Measurements from ENCODE around the gene RTEL1. TPM values are rescaled to one million over a fixed set of nuclear protein-coding genes. Genes with fewer than 3 reads are reported as not detected.

The RTEL1 gene
- polyA plus RNA-seq, 1 of the 3 experiments (the other 2 are of a cell fraction) = 9.9 TPM

DNA sequence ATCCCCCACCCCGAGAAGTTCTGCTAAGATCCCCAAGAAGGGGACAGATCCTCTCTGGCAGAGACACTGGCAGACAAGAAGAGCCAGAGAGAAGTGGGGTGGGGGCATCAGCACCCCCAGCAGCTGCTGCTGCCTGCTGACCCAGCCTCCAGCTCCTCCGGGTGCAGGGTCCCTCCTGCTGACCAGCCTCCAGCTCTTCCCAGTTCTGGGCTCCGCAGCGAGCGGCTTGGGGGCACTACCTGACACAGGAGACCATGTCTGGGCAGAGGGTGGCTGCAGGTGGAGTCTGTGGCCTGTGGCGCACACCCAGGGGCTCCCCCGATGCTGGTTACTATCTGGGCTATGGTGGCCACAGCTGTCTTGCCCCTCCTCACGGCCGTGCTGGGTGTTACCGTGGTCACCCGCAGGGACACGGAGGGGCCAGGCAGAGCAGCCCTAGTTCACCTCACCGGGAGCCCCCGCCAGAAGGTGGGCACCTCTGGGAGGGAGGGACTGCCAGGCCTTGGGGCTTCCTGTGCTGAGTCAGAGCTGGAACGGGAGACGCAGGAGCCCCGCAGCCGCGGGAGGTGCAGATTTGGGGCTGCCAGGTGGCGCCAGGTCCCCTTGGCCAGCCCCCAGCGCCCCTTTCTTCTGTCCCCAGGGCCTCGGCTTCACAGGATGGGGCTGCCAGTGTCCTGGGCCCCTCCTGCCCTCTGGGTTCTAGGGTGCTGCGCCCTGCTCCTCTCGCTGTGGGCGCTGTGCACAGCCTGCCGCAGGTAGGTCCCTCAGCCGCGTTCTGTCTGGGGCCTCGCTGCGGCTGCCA is 79.0 kb downstream of the RTEL1 start:
- Histone ChIP-seq H3K9ac (no peak overlapping the region), H3K9me3 (no peaks in the 10 kb centered on the region), H3K4me2 (no peak overlapping the region), H3K9me2 (no peaks in the 10 kb centered on the region), H3F3A (replicated peaks; ENCODE audit: insufficient read depth) (peaks cover 9% of the 10 kb centered on the region), H3K36me3 (replicated peaks in 1 of 2; ENCODE audit: control insufficient read depth in 1 of 2, insufficient read depth in 2 of 2, low read length in 1 of 2) (peaks cover 0 to 23% of the 10 kb centered on the region in 2 experiments), H2AFZ (ENCODE audit: low read depth) (no peak overlapping the region), H3K27me3 (ENCODE audit: insufficient read depth) (no peaks in the 10 kb centered on the region), H4K20me1 (ENCODE audit: insufficient read depth) (peaks cover 12% of the 10 kb centered on the region), H3K79me2 (ENCODE audit: insufficient read depth) (peaks cover 18% of the 10 kb centered on the region), H3K4me3 (ENCODE audit: low read depth in 2 of 2, low read length in 1 of 2) (no peak overlapping the region), H3K4me1 (ENCODE audit: control insufficient read depth in 1 of 2, insufficient read depth in 2 of 2, low read depth in 1 of 2, low read length in 1 of 2) (peaks cover 0 to 14% of the 10 kb centered on the region in 2 experiments; a peak in 1 of 4 replicates), H3K27ac (ENCODE audit: low read depth in 2 of 2, low read length in 1 of 2) (no peak overlapping the region)
- ChIA-PET POLR2A (no interaction called here), CTCF (interaction anchor here (1.4 to 1.7 kb wide), 2 partner anchors 12 to 38 kb away, joined by 3 to 6 read pairs; no protein-coding TSS in a partner anchor)
- 87% methylated on average over 9 of the region's 30 CpGs for WGBS (ENCODE audit: low lambda C conversion rate)
- TF ChIP-seq SMC3 (IDR thresholded peaks at IDR 0.05; ENCODE audit: low read depth, low read length) (no peak), POLR2AphosphoS5 (IDR thresholded peaks at IDR 0.05; ENCODE audit: low read depth, low read length) (peak; percentile 16; the same call in 1 of the 2 replicates)
- peak; percentile 31 for DNase-seq

- no peak overlapping the region for H2AFZ ChIP-seq (ENCODE audit: low read depth)
- peaks cover 0 to 29% of the 10 kb centered on the region in 2 experiments for H3K36me3 ChIP-seq (replicated peaks in 1 of 2; ENCODE audit: control insufficient read depth in 1 of 2, insufficient read depth in 2 of 2, low read length in 1 of 2)
- peak; percentile 38 for DNase-seq
- peaks cover 12% of the 10 kb centered on the region for H4K20me1 ChIP-seq (ENCODE audit: insufficient read depth)
- peaks cover 9% of the 10 kb centered on the region for H3F3A ChIP-seq (replicated peaks; ENCODE audit: insufficient read depth)
- H3K9me2 ChIP-seq = no peaks in the 10 kb centered on the region
- H3K27ac ChIP-seq (ENCODE audit: low read depth in 2 of 2, low read length in 1 of 2) = no peak overlapping the region
- peaks cover 0 to 14% of the 10 kb centered on the region in 2 experiments; a peak in 1 of 4 replicates for H3K4me1 ChIP-seq (ENCODE audit: control insufficient read depth in 1 of 2, insufficient read depth in 2 of 2, low read depth in 1 of 2, low read length in 1 of 2)
- CTCF ChIA-PET = interaction anchor here (1.7 kb wide), 1 partner anchor 38 kb away, joined by 6 read pairs; no protein-coding TSS in a partner anchor
- H3K4me3 ChIP-seq (ENCODE audit: low read depth in 2 of 2, low read length in 1 of 2) = no peak overlapping the region
- TF ChIP-seq RXRA (IDR thresholded peaks at IDR 0.05; ENCODE audit: borderline replicate concordance, low read depth) (no peak), MXI1 (IDR thresholded peaks at IDR 0.05; ENCODE audit: low read depth, low read length) (no peak), REST (IDR thresholded peaks at IDR 0.05; ENCODE audit: low read depth, low read length) (no peak)
- TF ChIP-seq, protein P1, sequence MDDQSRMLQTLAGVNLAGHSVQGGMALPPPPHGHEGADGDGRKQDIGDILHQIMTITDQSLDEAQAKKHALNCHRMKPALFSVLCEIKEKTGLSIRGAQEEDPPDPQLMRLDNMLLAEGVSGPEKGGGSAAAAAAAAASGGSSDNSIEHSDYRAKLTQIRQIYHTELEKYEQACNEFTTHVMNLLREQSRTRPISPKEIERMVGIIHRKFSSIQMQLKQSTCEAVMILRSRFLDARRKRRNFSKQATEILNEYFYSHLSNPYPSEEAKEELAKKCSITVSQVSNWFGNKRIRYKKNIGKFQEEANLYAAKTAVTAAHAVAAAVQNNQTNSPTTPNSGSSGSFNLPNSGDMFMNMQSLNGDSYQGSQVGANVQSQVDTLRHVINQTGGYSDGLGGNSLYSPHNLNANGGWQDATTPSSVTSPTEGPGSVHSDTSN (IDR thresholded peaks at IDR 0.05) = no peak
- peaks cover 18% of the 10 kb centered on the region for H3K79me2 ChIP-seq (ENCODE audit: insufficient read depth)
- no peak overlapping the region for H3K4me2 ChIP-seq
- H3K27me3 ChIP-seq (ENCODE audit: insufficient read depth) = no peaks in the 10 kb centered on the region
- no peak overlapping the region for H3K9ac ChIP-seq
- H3K9me3 ChIP-seq = no peaks in the 10 kb centered on the region
- 98% methylated on average over 9 of the region's 26 CpGs for WGBS (ENCODE audit: low lambda C conversion rate)
- POLR2A ChIA-PET = no interaction called here
Observed at GRCh38 chr20:63737695-63737944, 79.5 kb downstream of the RTEL1 start.

Measured in SK-N-SH (cell line).